Measurements from ENCODE around the gene FLRT2.

The FLRT2 gene

DNA sequence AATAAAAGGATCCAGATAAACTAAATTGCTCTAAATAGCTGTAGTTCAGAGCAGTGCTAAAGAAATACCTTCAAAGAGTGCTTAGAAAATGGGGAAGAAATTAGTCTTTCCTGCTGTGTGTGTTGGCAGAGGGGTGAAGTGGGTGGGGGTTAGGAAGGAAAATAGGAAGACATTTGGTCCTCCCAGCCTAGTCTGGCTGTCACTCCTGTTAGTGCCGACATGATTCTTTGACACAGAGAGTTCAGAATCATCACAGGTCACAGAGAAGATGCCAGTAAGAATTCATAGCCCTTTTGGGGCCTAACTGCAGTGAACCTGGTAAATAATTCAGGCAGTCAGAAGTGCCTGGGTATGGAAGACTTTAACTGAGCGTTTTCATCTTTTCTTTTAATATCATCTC is 74.8 kb downstream of the FLRT2 start:
- no peak overlapping the region for H3K4me3 ChIP-seq (ENCODE audit: low read depth, low read length)
- no peak for DNase-seq (ENCODE audit: low read depth, low spot score)
- TF ChIP-seq, protein P1, sequence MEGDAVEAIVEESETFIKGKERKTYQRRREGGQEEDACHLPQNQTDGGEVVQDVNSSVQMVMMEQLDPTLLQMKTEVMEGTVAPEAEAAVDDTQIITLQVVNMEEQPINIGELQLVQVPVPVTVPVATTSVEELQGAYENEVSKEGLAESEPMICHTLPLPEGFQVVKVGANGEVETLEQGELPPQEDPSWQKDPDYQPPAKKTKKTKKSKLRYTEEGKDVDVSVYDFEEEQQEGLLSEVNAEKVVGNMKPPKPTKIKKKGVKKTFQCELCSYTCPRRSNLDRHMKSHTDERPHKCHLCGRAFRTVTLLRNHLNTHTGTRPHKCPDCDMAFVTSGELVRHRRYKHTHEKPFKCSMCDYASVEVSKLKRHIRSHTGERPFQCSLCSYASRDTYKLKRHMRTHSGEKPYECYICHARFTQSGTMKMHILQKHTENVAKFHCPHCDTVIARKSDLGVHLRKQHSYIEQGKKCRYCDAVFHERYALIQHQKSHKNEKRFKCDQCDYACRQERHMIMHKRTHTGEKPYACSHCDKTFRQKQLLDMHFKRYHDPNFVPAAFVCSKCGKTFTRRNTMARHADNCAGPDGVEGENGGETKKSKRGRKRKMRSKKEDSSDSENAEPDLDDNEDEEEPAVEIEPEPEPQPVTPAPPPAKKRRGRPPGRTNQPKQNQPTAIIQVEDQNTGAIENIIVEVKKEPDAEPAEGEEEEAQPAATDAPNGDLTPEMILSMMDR (IDR thresholded peaks at IDR 0.05; ENCODE audit: insufficient read depth, low read length, missing control alignments): no peak
- POLR2A ChIA-PET: no interaction called here
- CTCF ChIA-PET: no interaction called here

DNA sequence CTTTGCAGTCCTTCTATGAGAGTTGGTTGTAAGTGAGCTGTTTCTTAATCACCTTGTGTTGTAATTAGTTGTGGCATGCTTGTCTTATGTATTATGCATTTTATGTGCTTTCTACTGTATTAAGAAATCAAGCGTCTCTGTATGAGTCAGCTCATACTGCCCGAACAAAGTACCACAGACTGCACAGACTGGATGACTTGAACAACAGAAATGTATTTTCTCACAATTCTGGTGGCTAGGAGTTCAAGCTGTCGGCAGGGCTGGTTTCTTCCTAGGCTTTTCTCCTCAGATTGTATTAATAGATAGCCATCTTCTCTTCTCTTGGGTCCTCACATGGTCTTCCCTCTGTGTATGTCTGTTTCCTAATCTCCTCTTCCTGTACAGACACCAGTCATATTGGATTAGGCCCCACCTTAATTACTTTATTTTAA is 77.7 kb downstream of the FLRT2 start:
- POLR2A ChIA-PET: interaction anchor here (0.6 kb wide), 1 partner anchor 41 kb away, joined by 3 read pairs; no protein-coding TSS in a partner anchor
- TF ChIP-seq, protein P1 (IDR thresholded peaks at IDR 0.05; ENCODE audit: insufficient read depth, low read length, missing control alignments): no peak
- CTCF ChIA-PET: interaction anchor here (1.0 to 1.4 kb wide), 3 partner anchors 10 to 31 kb away, joined by 4 to 7 read pairs (median 4); no protein-coding TSS in a partner anchor
- peak; percentile 67 for DNase-seq (ENCODE audit: low read depth, low spot score)
- H3K4me3 ChIP-seq (ENCODE audit: low read depth, low read length): no peak overlapping the region

DNA sequence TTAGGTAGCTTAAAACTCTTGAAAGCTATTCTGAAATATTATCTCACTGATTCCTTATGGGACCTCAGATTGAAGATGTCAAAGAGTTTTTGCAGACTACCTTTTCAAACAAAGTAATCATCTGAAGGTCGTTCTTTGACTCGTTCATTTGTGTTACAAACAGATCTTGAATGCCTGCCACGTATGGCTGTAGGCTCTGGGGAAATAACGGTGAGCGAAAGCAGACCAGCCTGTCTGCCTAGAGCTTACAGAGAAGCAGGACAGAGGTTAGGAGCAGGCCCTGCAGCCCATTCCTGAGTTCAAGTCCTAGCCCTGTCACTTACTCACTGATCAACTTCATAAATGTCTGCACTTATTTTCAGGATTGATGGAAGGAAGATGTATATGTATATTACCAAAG is 83.6 kb downstream of the FLRT2 start:
- no peak for DNase-seq (ENCODE audit: low read depth, low spot score)
- ChIA-PET POLR2A (no interaction called here), CTCF (interaction anchor here (1.9 to 4.4 kb wide), 2 partner anchors 14 to 77 kb away, joined by 9 to 21 read pairs; no protein-coding TSS in a partner anchor)
- H3K4me3 ChIP-seq (ENCODE audit: low read depth, low read length): no peak overlapping the region
- TF ChIP-seq, protein P1 (IDR thresholded peaks at IDR 0.05; ENCODE audit: insufficient read depth, low read length, missing control alignments): no peak

DNA sequence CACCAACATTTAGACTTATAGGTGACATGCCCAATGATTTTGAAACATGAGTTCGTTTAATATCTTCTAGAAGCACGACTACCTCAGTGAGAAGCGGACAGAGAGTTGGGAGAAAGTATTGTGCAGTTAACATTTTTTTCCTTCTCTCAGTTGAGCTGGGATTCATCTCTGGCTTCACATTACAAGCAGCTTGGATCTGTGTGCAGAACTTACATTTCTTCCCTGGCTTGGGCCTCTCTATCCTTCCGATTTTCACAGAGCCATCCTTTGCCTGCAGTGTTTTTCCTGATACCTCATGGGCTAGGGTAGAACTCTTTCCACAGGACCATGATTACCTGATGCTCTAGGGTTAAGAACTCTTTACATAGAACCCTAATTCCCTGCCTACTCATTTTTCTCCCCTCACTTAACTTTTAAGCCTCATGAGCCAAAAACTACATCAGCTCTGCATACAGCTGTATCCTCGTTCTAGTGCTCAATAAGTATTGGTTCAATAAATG is 86.5 kb downstream of the FLRT2 start:
- DNase-seq (ENCODE audit: low read depth, low spot score): no peak
- CTCF ChIA-PET: no interaction called here
- POLR2A ChIA-PET: no interaction called here
- TF ChIP-seq, protein P1 (IDR thresholded peaks at IDR 0.05; ENCODE audit: insufficient read depth, low read length, missing control alignments): no peak
- H3K4me3 ChIP-seq (ENCODE audit: low read depth, low read length): no peak overlapping the region

DNA sequence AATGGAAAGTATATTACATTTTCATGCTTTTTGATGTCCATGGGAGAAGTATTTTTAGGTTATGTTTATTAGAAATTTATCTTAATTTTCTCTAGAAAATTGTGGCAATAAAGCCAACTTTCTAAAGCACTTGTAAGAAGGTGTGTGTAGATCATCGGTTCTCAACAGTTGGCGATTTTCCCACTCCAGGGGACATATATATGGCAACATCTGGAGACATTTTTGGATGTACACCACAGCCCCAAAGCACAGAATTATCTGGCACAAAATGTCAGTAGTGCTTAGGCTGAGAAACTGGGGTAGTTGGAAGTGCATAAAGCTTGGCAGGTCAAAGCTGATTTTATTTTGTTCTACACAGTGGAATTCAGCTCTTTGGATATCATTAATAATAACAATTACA is 86.9 kb downstream of the FLRT2 start:
- no peak for DNase-seq (ENCODE audit: low read depth, low spot score)
- POLR2A ChIA-PET: no interaction called here

DNA sequence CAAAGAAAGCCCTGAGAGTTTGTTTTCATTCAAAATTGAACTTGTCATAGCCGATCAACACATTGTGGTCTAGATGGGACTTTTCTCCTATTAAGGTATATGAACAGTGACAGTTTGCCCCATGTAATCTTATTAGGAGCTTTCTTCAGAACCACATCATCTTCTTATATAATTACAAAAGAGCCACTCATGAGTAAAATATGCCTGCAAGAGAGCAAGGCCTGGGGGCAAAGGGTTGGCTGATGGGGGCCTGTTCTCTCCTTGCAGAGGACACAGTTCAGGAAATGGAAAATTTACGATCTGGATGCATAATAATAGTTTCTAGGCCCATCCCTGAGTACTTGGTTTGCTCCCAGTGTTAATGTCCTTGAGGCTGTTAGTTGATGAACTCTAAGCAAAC is 87.8 kb downstream of the FLRT2 start:
- no peak overlapping the region for H3K4me3 ChIP-seq (ENCODE audit: low read depth, low read length)
- no peak for DNase-seq (ENCODE audit: low read depth, low spot score)
- ChIA-PET CTCF (no interaction called here), POLR2A (no interaction called here)
- TF ChIP-seq, protein P1 (IDR thresholded peaks at IDR 0.05; ENCODE audit: insufficient read depth, low read length, missing control alignments): no peak

More for the DNA sequence above, 86.9 kb downstream of the FLRT2 start:
- TF ChIP-seq, protein P1 (IDR thresholded peaks at IDR 0.05; ENCODE audit: insufficient read depth, low read length, missing control alignments): no peak
- H3K4me3 ChIP-seq (ENCODE audit: low read depth, low read length): no peak overlapping the region
- CTCF ChIA-PET: no interaction called here
